Keratinocyte (primary cell): ENCODE results near the gene ALOXE3. TPM values are rescaled to one million over a fixed set of nuclear protein-coding genes. Genes with fewer than 3 reads are reported as not detected.

Source experiments
- DNase-seq: peaks from one replicate; pipeline ENCODE4 v3.0.0-alpha.2; 2011; ENCODE audit warnings: low read depth, missing footprints, low spot score
- FAIRE-seq: peaks from 2 replicates; lab custom pipeline; 2011; peaks lifted over from hg19 to GRCh38; lab: Jason Lieb, UNC
- H2AFZ ChIP-seq: 2 replicates; pipeline ENCODE4 v1.6.0; 2012; ENCODE audit warnings: low read length, control low read depth, inconsistent platforms; ENCODE audit not compliant: control insufficient read depth
- H3K27ac ChIP-seq: 2 replicates; pipeline ENCODE4 v1.5.1; 2011; ENCODE audit warnings: low read length; ENCODE audit not compliant: control insufficient read depth, insufficient read depth
- H3K27me3 ChIP-seq: 3 replicates; pipeline ENCODE4 v1.6.0; 2011; ENCODE audit warnings: low read length; ENCODE audit not compliant: control insufficient read depth, insufficient read depth; ENCODE audit errors: extremely low read depth
- H3K36me3 ChIP-seq, 2 experiments: 2 replicates in 1 of 2; 3 replicates in 1 of 2; pipeline ENCODE4 v1.5.1; 2011; ENCODE audit warnings: low read length in 2 of 2, mild to moderate bottlenecking in 1 of 2; ENCODE audit not compliant: control insufficient read depth in 2 of 2, insufficient read depth in 2 of 2; ENCODE audit errors: extremely low read depth in 1 of 2
- H3K4me1 ChIP-seq: 3 replicates; pipeline ENCODE4 v1.5.1; 2011; ENCODE audit warnings: low read length; ENCODE audit not compliant: control insufficient read depth, insufficient read depth; ENCODE audit errors: extremely low read depth
- H3K4me2 ChIP-seq: 3 replicates; pipeline ENCODE4 v1.6.0; 2011; ENCODE audit warnings: low read depth, low read length; ENCODE audit not compliant: control insufficient read depth, insufficient read depth; ENCODE audit errors: extremely low read depth
- H3K4me3 ChIP-seq, 3 experiments: fragments of 200-600 bp in 1 of 3; sonication (generic) in 1 of 3; 2 replicates in 2 of 3; 3 replicates in 1 of 3; pipeline ENCODE4 v1.5.1; 2011 to 2016; ENCODE audit warnings: low read length in 3 of 3, mild to moderate bottlenecking in 3 of 3, control low read depth in 2 of 3, inconsistent platforms in 1 of 3, low read depth in 1 of 3, mixed read lengths in 1 of 3, mixed run types in 1 of 3, moderate library complexity in 1 of 3; ENCODE audit not compliant: control insufficient read depth in 2 of 3, insufficient read depth in 2 of 3; ENCODE audit errors: extremely low read depth in 1 of 3
- H3K79me2 ChIP-seq: 2 replicates; pipeline ENCODE4 v1.6.0; 2012; ENCODE audit warnings: low read length; ENCODE audit not compliant: control insufficient read depth, insufficient read depth
- H3K9ac ChIP-seq: 3 replicates; pipeline ENCODE4 v1.6.0; 2011; ENCODE audit warnings: low read length; ENCODE audit not compliant: control insufficient read depth, insufficient read depth; ENCODE audit errors: extremely low read depth
- H3K9me1 ChIP-seq: 3 replicates; pipeline ENCODE4 v1.6.0; 2011; ENCODE audit warnings: low read length; ENCODE audit not compliant: control insufficient read depth, insufficient read depth; ENCODE audit errors: extremely low read depth
- H3K9me3 ChIP-seq: 2 replicates; pipeline ENCODE4 v1.5.1; 2012; ENCODE audit warnings: low read depth, low read length; ENCODE audit not compliant: control insufficient read depth
- H4K20me1 ChIP-seq: 3 replicates; pipeline ENCODE4 v1.6.0; 2011; ENCODE audit warnings: low read length; ENCODE audit not compliant: control insufficient read depth, insufficient read depth; ENCODE audit errors: extremely low read depth
- EZH2 ChIP-seq: IDR thresholded peaks from one replicate; pipeline ENCODE4 v1.6.1; 2012; ENCODE audit warnings: inconsistent platforms, mild to moderate bottlenecking, low read length, moderate library complexity
- dilution Hi-C: fragments of 300-500 bp; cut with MboI; formaldehyde crosslinking; loops from one replicate; pipeline ENCODE4 v1.7.0; 2020; ENCODE audit warnings: low sequenced_read_pairs; ENCODE audit not compliant: extremely low pct_ligation_motif_present
- polyA plus RNA-seq, 5 experiments: library from polyadenylated mRNA; depleted of rRNA in 3 of 5; stranded (reverse) in 3 of 5; stranded (forward) in 1 of 5; unstranded in 1 of 5; fragments of >200 nt; gene quantifications; 1 replicate in 1 of 5; 2 replicates in 3 of 5; 3 replicates in 1 of 5; pipeline versions ENCODE4 v1.2.1 to v1.2.3, GENCODE V29; 2011 to 2012; ENCODE audit warnings: missing spikeins in 2 of 5, low read depth in 1 of 5, low replicate concordance in 1 of 5
- TF ChIP-seq, protein P1 (sequence below), 3 experiments: IDR thresholded peaks in 1 of 3; conservative IDR thresholded peaks in 1 of 3; optimal IDR thresholded peaks in 1 of 3; 2 replicates in 2 of 3; 3 replicates in 1 of 3; pipeline versions ENCODE3 to v1.5.1; 2011; ENCODE audit warnings: low read length in 3 of 3, mild to moderate bottlenecking in 3 of 3, moderate library complexity in 2 of 3, control low read depth in 1 of 3, inconsistent platforms in 1 of 3; ENCODE audit not compliant: insufficient read depth in 2 of 3; ENCODE audit errors: extremely low read depth in 1 of 3

ALOXE3 gene
- polyA plus RNA-seq, 1 donor (not counting 4 experiments of a cell fraction or from before 2014, with no cell fraction given) = 2.7 TPM

GRCh38 chr17:8131844-8132441 is 13.6 kb upstream of the ALOXE3 start:
- Histone ChIP-seq H3K9me1 (no peaks in the 10 kb centered on the region), H3K9ac (no peak overlapping the region), H3K27me3 (no peaks in the 10 kb centered on the region), H3K4me2 (no peak overlapping the region), H4K20me1 (no peaks in the 10 kb centered on the region), H3K9me3 (no peaks in the 10 kb centered on the region), H3K27ac (no peak overlapping the region), H3K36me3 (no peaks in the 10 kb centered on the region), H3K4me1 (peaks cover 10% of the 10 kb centered on the region), H3K4me3 (no peak overlapping the region), H3K79me2 (no peaks in the 10 kb centered on the region), H2AFZ (no peak overlapping the region)
- dilution Hi-C loops = no loop called here
- DNase-seq = no peak
- no peak for FAIRE-seq
- no peak for TF ChIP-seq EZH2
- TF ChIP-seq, protein P1, sequence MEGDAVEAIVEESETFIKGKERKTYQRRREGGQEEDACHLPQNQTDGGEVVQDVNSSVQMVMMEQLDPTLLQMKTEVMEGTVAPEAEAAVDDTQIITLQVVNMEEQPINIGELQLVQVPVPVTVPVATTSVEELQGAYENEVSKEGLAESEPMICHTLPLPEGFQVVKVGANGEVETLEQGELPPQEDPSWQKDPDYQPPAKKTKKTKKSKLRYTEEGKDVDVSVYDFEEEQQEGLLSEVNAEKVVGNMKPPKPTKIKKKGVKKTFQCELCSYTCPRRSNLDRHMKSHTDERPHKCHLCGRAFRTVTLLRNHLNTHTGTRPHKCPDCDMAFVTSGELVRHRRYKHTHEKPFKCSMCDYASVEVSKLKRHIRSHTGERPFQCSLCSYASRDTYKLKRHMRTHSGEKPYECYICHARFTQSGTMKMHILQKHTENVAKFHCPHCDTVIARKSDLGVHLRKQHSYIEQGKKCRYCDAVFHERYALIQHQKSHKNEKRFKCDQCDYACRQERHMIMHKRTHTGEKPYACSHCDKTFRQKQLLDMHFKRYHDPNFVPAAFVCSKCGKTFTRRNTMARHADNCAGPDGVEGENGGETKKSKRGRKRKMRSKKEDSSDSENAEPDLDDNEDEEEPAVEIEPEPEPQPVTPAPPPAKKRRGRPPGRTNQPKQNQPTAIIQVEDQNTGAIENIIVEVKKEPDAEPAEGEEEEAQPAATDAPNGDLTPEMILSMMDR (optimal IDR thresholded peaks at IDR 0.05 in 1 of 3, IDR thresholded peaks at IDR 0.05 in 1 of 3, conservative IDR thresholded peaks at IDR 0.05 in 1 of 3; ENCODE audit: extremely low read depth in 1 of 3, insufficient read depth in 2 of 3, low read length in 3 of 3) = no peak

DNA sequence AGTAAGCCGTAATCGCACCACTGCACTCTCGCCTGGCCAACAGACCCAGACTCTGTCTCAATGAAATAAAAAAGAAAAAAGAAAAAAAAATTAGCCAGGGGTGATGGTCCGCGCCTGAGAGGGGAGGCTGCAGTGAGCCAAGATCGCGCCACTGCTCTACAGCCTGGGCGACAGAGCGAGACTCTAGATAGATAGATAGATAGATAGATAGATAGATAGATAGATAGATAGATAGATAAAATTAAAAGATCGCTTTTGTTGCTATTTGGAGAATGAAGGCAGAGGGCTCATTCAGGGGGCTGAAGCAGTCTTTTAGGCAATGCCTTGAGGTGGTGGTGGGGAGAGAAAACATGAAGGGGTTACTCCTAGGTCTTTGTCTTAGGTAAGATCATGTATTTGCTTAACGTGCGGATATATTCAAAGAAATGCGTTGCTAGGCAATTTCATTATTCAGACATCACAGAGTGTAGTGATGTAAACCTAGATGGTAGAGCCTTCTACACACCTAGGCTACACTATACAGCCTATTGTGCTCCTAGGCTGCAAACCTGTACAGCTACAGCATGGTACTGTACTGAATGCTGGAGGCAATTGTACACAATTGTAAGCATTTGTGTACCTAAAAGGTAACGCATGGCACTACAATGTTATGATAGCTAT is 9.9 kb upstream of the ALOXE3 start:
- FAIRE-seq (no peak), DNase-seq (no peak)
- no peak overlapping the region for H3K4me2 ChIP-seq
- no peaks in the 10 kb centered on the region for H3K36me3 ChIP-seq
- H3K79me2 ChIP-seq = no peaks in the 10 kb centered on the region
- peaks cover 3% of the 10 kb centered on the region for H3K9me1 ChIP-seq
- no peak overlapping the region for H3K4me3 ChIP-seq
- H2AFZ ChIP-seq = no peak overlapping the region
- dilution Hi-C loops = no loop called here
- H3K27me3 ChIP-seq = peaks cover 19% of the 10 kb centered on the region
- no peak overlapping the region for H3K27ac ChIP-seq
- H3K9me3 ChIP-seq = no peaks in the 10 kb centered on the region
- H3K9ac ChIP-seq = no peak overlapping the region
- no peak for TF ChIP-seq EZH2
- TF ChIP-seq, protein P1 (optimal IDR thresholded peaks at IDR 0.05 in 1 of 3, IDR thresholded peaks at IDR 0.05 in 1 of 3, conservative IDR thresholded peaks at IDR 0.05 in 1 of 3; ENCODE audit: extremely low read depth in 1 of 3, insufficient read depth in 2 of 3, low read length in 3 of 3) = no peak
- peaks cover 2% of the 10 kb centered on the region for H4K20me1 ChIP-seq
- H3K4me1 ChIP-seq = peaks cover 27% of the 10 kb centered on the region
